GM20431 (cell line): ENCODE measurements around the gene OAS3.
"Not testable (repeated sequence)": the region's sequence is repeated elsewhere in the genome, so short reads cannot be mapped to it uniquely, and the experiment has no call there.

Experiments used
- in situ Hi-C: fragments of 300-500 bp; cut with MseI, MboI; formaldehyde crosslinking; loops from one replicate; pipeline ENCODE4 v1.15.0; 2020; ENCODE audit warnings: low sequenced_read_pairs; ENCODE audit not compliant: unreplicated experiment

OAS3 gene

DNA sequence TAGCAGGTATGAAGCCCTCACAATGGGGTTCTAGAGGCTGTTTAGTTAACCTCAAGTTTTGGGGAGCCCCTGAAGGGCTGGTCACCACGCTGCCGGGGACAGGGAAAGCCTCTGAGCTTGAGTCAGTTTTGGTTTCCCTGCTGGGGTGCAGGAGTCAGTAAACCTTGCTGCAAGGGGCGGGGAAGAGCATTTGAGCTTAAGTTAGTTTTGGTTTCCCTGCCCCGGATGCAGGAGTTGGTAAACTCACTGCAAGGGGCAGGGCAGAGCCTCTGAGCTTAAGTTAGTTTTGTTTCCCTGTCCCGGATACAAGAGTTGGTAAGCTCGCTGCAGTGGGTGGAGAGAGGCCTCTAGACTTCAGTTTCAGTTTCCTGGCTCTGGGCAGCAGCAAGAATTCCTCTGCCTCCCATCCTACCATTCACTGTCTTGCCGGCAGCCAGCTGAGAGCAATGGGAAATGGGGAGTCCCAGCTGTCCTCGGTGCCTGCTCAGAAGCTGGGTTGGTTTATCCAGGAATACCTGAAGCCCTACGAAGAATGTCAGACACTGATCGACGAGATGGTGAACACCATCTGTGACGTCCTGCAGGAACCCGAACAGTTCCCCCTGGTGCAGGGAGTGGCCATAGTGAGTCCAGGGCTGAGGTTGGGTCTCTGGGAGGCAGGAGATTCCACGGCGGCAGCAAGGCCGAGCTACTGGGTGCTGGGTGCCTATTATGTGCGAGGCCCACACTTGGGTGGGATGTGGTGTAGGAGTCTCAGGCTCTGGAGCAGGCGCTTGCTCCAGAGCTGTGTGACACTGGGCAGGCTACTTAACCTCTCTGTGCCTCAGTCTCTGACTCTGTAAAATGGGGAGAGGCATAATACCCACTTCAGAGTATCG, 40.1 kb downstream of the OAS3 start, which contains the start of gene OAS2:
Gene OAS2 (plus strand): TSS at position 357 of the 878 bp plus-strand sequence. CDS start 90 bp downstream, at position 447.
- in situ Hi-C loops = no loop called here

DNA sequence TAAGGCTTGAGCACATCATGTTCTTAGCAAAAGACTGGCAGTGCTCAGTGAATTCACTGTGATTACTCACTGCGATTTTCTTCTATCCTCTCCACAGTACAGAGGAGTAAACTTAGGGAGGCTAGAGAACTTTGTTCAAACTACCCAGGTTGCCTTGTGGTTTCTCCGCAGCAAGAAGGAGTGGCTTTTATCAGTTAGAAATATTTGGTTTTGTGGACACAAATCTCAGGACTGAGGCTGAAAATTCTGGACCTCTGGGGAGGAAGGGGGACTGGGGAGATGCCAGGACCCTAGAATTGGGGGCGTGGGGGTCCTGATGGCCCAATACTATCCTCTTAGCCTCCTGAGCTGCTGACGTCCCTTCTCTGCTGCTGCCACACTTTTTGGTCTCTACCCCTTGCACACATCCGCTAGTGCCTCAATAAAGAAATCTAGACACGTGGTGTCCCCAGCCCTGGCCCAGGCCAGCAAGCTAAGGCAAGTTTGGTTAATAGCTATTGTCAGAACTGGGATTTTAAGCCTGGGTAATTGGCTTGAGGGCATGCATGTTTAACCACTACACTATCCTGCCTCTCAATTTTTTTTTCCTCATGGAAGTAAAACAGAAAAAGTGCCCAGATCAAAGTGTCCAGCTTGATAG, 40.9 kb downstream of the OAS3 start:
- in situ Hi-C loops = no loop called here

DNA sequence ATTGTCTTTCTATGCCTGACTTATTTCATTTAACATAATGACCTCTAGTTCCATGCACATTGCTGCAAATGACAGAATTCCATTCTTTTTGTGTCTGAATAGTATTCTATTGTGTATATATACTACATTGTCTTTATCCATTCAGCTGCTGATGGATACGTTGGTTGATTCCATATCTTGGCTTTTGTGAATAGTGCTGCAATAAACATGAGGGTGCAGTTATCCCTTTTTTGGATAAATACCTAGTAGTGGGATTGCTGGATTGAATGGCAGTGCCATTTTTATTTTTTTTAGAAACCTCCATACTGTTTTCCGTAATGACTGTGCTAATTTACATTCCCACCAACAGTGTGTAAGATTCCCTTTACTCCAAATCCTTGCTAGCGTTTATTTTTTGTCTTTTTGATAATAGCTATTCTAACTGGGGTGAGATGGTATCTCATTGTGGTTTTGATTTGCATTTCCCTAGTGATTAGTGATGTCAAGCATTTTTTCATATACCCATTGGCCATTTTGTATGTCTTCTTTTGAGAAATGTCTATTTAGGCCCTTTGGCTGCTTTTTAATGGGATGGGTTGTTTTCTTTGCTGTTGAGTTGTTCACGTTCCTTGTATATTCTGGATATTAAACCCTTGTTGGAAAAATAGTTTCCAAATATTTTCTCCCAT, 42.4 kb downstream of the OAS3 start:
- in situ Hi-C loops = no loop called here

DNA sequence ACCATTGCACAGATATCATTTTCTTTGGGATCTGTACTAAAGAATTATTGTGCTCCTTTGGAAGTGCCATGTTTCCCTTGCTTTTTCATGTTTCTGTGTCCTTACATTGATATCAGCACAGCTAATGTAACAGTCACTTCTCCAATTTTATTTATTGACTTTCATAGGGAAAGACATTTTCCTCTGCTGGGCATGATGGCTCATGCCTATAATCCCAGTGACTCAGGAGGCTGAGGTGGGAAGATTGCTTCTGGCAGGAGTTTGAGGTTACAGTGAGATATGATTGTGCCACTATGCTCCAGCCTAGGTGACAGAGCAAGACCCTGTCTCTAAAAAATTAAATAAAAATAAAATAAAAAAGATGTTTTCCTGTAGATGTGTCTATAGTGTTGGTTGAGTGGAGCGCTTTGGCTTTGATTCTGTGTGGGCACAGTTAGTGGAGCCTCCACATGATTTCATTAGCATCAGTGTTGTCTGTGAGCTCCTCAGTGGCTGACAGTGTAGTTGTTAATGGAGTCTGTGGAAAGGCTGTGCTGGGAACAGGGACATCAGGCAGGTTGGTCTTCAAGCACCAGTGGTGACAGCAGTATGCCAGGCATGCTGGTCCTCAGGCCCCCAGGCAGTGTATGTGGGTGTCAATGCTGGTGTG, 47.5 kb downstream of the OAS3 start:
- in situ Hi-C loops = no loop called here

DNA sequence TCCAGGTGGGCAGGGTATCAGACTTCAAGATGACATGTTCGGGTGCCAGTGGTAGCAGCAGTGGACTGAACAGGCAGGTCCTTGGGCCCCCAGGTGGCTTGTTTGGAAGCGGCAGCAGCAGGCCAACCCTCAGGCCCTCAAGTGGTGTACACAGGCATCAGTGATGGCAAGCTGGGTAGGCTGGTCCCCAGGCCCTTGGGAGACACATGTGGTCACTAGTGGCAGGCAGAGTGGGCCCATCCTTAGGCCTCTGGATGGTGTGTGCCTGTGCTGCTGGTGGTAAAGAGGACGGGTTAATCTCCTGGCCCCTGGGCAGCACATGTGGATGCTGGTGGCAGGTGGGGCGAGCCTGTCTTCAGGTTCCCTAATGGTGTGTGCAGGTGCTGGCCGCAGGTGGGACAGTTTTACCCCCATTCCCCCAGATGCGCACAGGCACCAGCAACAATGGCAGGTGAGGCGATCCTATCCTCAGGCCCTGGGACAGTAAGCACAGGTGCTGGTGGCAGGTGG, 48.1 kb downstream of the OAS3 start:
- in situ Hi-C loops = no loop called here

DNA sequence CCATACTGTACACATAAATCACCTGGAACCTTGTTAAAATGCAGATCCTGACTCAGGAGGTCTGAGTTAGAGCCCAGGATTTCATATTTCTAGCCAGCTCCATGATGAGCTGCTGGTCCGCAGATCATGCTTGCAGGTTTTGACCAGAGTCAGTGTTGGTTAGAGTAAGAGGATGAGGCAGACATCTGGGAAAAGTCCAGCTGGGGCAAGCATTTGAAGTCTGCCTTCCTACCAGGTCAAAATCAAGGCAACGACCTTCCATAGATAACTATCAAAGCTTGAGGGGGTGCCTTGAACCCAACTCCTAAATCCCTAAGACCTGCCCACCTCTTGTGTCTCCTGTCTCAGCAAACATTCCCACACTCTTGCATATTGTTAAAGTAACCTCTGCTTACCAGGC, 49.3 kb downstream of the OAS3 start:
- in situ Hi-C loops = no loop called here

DNA sequence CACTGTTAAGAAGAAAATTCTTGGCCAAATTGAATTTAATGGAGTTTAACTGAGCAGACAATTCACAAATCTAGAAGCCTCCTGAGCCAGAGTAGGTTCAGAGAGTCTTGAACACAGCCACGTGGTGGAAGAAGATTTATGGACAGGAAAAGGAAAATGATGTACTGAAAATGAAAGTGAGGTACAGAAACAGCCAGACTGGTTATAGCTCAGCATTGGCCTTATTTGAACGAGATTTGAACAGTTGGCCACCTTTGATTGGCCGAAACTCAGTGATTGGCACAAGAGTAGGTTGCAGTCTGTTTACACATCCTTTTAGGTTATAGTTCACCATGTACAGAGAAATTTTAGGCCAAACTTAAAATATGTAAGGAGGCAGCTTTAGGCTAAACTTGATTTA, 50.0 kb downstream of the OAS3 start:
- in situ Hi-C loops = no loop called here

DNA sequence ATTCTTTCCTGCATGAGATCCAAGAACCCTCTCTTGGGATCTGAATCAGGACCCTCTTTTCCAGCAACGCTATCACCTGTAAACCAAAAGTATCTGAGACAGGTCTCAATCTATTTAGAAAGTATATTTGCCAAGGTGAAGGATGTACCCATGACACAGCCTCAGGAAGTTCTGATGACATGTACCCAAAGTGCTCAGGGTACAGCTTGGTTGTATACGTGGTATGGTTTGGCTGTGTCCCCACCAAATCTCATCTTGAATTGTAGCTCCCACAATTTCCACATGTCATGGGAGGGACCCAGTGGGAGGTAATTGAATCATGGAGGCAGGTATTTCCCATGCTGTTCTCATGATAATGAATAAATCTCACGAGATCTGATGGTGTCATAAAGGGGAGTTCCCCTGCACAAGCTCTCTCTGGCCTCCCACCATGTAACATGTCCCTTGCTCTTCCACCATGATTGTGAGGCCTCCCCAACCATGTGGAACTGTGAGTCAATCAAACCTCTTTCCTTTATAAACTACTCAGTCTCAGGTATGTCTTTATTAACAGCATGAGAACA, 50.6 kb downstream of the OAS3 start:
- in situ Hi-C loops = not testable (repeated sequence)

DNA sequence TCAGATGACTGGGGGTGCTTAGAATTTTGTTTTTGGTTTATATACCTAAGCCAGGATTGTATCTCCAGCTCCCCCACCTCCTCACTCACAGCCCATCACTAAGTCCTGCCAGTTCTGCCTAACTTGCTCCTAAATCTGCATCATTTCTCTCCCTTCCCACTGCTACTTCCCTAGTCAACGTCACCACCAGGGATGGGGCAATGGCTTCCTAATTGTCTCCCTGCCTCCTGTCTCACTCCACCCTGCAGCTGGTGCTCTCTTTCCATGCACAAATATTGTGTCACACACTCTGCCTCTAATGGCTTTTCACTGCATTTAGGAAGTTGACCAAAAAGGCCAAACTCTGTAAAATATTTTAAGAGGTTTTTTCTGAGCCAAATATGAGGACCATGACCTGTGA, 51.5 kb downstream of the OAS3 start:
- in situ Hi-C loops = no loop called here

DNA sequence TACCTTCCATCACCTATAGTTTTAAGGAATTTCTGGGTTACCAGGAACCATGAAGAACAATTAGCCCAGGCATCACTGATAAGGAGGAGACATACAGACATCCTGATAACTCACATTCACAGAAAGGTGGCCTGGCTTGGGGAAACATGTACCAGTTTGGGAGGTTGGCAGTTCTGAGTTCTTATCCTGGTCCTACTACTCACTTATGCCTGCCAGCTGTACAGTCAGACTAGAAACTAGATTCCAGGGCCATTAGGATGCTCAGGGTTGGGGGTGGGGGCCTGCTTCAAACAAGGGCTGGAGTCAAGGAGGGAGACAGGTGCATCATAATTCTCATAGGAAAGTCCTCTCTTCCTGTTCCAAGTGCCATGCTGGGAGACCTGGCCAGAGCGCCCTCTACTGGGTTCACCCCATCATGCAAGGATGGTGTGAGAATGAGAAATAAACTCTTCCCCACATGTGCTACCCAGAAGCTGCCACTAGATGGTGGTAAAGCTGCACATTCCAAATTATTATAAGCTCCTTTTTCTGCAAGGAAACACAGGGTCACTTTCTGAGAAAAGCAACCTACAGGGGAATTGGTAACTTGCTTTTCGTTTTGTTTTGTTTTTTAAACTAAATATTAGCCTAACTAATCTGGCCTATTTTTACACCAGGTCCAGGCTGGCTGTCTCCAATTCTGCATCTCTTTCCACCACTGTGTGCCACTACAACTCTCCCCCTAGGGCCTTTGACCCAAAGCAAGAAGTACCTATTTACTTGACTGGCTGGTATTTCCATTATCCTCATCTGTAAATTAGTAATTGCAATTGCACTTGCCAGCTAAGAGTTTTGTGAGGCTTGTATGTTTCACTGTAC, 54.5 kb downstream of the OAS3 start:
- in situ Hi-C loops = no loop called here

DNA sequence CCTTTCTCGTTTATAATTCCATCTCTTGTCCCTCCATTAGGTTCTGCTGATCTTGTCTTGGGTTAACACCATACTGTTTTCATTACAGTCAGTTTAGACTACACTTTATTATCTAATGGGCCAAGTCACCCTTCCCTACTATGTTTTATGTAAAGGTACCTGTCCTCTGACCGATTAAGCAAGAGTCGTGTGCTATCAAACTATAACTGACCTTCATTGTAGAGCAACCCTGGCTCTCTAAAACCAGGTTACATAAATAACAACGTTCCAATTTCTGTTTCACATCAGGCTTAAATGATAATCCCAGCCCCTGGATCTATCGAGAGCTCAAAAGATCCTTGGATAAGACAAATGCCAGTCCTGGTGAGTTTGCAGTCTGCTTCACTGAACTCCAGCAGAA, 56.7 kb downstream of the OAS3 start:
- in situ Hi-C loops = no loop called here

DNA sequence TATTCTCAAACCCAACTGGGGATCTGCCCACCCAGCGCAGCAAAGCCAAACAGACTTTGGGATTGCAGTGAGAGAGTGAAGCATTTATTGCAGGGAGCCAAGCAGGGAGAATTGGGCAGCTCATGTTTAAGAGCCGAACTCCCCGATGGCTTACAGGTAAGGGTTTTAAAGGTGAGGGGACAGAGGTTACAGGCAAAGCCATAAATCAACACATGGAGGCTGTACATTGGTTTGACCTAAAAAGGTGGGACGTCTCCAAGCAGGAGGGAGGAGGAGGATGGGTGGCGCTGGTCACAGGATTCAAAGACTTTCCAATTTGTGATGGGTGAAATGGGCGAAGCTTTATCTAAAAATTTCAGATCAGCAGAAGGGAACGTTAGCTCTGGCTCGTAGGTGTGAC, 58.2 kb downstream of the OAS3 start:
- in situ Hi-C loops = no loop called here

DNA sequence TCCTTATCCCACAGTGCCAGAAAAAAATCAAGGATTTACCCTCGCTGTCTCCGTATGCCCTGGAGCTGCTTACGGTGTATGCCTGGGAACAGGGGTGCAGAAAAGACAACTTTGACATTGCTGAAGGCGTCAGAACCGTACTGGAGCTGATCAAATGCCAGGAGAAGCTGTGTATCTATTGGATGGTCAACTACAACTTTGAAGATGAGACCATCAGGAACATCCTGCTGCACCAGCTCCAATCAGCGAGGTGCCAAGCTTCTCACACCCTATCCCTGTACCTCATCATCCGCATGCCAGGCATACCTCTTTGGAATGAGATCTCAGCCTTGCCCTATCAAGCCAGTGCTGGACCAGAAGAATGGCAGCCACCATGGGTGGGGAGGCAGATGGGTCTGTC, 59.2 kb downstream of the OAS3 start:
- in situ Hi-C loops = no loop called here

DNA sequence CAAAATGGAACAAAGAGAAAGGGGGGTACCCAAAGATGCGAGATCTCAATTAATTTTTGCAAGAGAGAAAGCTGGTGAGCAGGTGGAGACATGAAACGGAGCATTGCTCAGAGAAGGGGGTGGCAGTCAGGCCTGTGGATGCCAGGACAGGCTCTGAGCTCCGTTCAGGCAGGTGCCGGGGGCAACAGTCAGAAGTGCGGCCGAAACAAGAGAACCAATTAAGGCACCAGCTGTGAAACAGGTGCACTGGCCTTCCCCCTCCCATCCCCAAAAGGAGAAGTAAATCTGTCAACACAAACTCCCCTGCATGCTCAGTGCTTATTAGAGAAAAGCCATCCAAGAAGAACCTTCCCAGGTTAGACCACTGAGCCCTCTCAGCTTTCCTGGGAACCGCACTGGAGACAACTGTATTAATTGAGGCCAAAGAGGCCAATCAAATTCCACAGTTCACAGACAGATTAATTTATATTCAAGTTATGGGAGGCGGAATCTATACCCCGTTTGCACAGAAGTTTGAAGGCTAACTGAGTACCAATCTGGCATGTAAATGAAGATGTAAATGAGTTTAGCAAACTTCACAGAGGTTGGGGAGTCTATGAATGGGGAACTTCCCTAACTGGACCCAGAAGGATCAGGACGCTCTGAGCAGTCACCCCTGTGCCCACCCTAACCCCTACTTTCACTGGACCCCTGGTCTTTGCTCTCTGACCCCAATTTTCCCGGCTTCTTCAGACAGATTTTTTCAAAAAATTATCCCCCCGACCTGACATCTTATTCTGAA, 60.9 kb downstream of the OAS3 start:
- in situ Hi-C loops = no loop called here

DNA sequence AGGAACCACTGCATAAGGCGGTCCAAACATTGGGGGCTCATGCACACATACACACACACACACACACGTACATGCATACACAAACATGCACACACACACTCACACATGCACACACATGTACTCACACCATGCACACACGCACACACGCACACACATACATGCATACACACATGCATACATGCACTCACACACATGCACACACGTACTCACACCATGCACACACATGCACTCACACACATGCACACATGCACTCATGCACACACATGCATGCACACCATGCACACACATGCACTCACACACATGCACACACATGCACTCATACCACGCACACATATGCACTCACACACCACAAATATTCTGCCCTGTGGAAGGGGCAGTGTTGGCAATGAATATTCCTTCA, 62.2 kb downstream of the OAS3 start:
- in situ Hi-C loops = no loop called here

DNA sequence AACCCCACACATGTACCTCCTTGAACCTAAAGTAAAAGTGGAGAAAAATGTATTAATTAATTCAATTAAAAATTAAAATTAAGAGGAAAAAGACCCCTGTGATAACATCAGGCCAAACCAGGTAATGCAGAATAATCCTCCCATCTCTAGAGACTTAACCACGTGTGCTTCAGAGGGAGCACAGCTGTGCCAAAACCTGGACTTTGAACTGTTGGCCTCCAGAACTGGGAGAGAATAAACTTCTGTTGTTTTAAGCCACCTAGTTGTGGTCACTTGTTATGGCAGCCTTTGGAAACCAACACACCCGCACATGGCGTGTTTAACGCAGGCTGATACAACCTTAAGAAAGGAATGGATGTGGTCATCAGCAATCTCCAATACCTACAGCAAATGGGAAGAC, 63.9 kb downstream of the OAS3 start:
- in situ Hi-C loops = no loop called here

DNA sequence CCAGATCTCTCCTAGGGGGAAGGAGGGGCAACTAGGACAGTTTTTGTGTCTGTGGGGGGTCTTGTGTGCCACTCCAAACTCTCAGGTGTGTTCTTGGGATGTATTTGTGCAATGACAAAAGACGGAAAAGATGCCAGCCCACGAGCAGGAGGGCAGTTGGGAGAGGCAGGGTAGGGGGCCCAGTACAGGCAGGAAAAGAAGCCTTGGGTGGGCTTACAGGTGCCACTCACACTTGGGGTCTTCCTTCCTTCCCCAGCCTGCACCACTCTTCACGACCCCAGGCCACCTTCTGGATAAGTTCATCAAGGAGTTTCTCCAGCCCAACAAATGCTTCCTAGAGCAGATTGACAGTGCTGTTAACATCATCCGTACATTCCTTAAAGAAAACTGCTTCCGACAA, 64.4 kb downstream of the OAS3 start:
- in situ Hi-C loops = no loop called here

DNA sequence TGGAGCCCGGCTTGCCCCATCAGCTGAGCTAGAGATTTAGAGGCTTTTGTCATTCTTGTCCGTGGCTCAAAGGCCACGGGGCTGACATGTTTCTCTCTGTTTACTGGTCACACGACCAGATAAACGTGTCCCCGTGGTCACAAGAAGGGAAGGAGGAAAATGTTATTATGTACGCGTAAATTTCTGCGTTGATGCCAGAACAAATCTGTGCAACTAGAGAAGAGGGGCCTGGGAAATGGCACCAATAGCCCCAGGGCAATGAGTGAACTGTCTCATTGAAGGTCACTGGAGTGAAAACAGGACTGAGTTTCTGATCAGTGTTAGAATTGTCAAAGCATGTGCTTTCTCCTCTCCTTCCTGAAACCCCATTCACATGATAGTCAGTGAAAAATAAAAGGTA, 65.4 kb downstream of the OAS3 start:
- in situ Hi-C loops = no loop called here
